Dedifferentiated amniotic fluid mesenchymal stem cell (primary cell): ENCODE data around the gene PLCL2.
"Not testable (repeated sequence)": the region's sequence is repeated elsewhere in the genome, so short reads cannot be mapped to it uniquely, and the experiment has no call there.

Experiments used
- DNase-seq: peaks from one replicate; pipeline ENCODE4 v3.0.0-alpha.2; 2016; ENCODE audit errors: extremely low spot score

Gene PLCL2

GRCh38 chr3:17119201-17120072 is 234.7 kb downstream of the PLCL2 start:
- DNase-seq = no peak

- DNase-seq = no peak
These were observed 235.4 kb downstream of the PLCL2 start for GRCh38 chr3:17120115-17120514.

GRCh38 chr3:17121336-17121735 is 236.6 kb downstream of the PLCL2 start:
- DNase-seq = no peak

DNA sequence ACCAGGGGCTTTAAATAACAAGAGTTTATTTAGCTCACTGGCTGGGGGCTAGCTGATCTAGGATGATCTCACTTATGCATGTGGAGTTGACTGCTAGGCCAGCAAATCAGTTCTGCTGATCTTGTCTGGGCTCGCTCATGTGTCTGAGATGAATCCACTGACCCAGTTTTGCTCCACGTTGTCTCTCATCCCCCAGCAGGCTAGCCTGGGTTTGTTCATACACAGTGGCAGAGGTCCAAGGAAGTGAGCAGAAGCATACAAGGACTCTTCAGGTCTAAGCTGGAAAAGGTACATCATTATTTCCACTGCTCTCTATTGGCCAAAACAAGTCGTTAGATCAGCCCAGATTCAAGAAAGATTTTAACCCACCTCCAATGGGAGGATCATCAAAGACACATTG is 238.0 kb downstream of the PLCL2 start:
- DNase-seq = no peak

- no peak for DNase-seq
These were observed 241.1 kb downstream of the PLCL2 start for GRCh38 chr3:17125738-17126442.

GRCh38 chr3:17128671-17129070 is 243.9 kb downstream of the PLCL2 start:
- not testable (repeated sequence) for DNase-seq

- no peak for DNase-seq
These were observed 244.8 kb downstream of the PLCL2 start for GRCh38 chr3:17129556-17129955.

GRCh38 chr3:17130956-17131355 is 246.2 kb downstream of the PLCL2 start:
- DNase-seq = no peak

GRCh38 chr3:17132286-17133115 is 247.7 kb downstream of the PLCL2 start:
- DNase-seq = no peak

- no peak for DNase-seq
These were observed 249.1 kb downstream of the PLCL2 start for GRCh38 chr3:17133632-17134545.

DNA sequence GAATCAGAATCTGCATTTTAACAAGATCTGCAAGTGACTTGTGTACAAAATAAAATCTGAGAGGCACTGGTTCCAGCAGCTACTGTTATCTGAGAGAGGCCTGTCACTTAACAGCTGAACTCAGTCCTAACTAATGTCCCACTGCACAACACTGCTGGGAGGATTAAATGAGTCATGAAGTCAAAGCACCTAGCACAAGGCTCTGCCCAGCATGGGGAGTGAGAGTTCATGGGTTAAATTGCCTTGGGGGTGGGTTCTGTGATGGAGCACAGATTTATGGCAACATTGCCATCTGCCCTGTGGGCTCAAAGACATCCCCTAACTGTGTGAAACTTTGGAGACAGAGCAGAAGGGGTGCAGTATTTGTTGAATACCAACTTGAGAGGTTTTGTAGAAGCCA is 250.9 kb downstream of the PLCL2 start:
- DNase-seq = no peak

GRCh38 chr3:17136136-17136721 is 251.5 kb downstream of the PLCL2 start:
- DNase-seq = no peak

- DNase-seq = no peak
These were observed 252.6 kb downstream of the PLCL2 start for GRCh38 chr3:17137321-17137826.

DNA sequence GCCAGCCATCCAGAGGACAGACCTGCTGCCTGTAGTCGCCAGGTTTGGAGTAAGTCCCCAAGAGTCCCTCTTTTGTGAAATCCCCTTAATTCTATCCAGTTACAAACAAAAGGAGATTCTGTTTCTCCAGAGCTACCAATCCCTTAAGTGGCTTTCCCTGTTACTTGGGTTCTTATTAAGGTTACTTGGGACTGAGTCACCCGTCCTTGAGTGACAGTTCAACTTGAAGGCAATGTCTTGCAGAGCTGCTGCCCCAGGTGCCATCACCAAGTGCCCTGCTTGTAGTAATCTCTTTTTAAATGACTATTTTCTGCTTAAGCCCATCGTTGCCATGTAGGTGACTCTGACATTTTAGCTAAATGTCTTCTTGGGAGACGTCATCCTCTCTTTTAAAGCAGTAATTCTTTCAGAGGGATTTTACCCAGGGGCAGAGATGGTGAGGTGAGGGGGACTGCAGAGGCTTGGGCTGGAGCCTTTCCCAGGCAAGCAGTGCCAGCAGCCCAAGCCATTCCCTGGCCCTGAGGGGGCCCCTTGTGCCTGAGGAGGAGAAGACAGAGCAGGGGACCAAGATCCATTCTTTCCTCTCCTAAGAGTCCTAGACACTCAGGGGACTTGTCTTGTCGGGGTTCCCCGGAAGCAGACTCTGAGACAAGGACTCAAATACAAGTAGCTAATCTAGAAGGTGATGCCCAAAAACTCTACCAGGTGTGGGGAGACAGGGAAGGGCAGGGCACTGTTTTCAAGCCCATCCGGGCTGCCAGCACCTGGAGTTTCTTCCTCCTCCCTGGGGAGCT is 253.7 kb downstream of the PLCL2 start:
- no peak for DNase-seq
